Colonic mucosa (tissue), 4 donors: Measurements from ENCODE around the gene ATP1B1. TPM values are rescaled to one million over a fixed set of nuclear protein-coding genes. Genes with fewer than 3 reads are reported as not detected.

Experiments used
- DNase-seq: peaks from one replicate; pipeline ENCODE4 v3.0.0-alpha.2; 2020
- H3K27ac ChIP-seq: fragments of 200-600 bp; one replicate; pipeline ENCODE4 v1.8.0; 2021
- H3K27me3 ChIP-seq: fragments of 200-600 bp; one replicate; pipeline ENCODE4 v1.8.0; 2021
- H3K36me3 ChIP-seq: fragments of 200-600 bp; one replicate; pipeline ENCODE4 v1.8.0; 2021
- H3K4me1 ChIP-seq: fragments of 200-600 bp; one replicate; pipeline ENCODE4 v1.8.0; 2021; ENCODE audit warnings: mild to moderate bottlenecking
- H3K4me3 ChIP-seq: fragments of 200-600 bp; one replicate; pipeline ENCODE4 v1.8.0; 2021
- H3K9ac ChIP-seq, 2 donors: one replicate each; pipeline ENCODE4 v1.7.0; 2013; ENCODE audit warnings: control low read depth in 2 of 2, low read depth in 2 of 2, low read length in 2 of 2
- H3K9me3 ChIP-seq: fragments of 200-600 bp; one replicate; pipeline ENCODE4 v1.8.0; 2021
- CTCF ChIP-seq: fragments of 200-600 bp; IDR thresholded peaks from one replicate; pipeline ENCODE4 v1.8.0; 2022; ENCODE audit warnings: antibody characterized with exemption, mild to moderate bottlenecking
- intact Hi-C: fragments of 100-400 bp; cut with DNase I; formaldehyde crosslinking; loops from one replicate; pipeline ENCODE4 v1.14.1; 2022
- total RNA-seq, 2 donors: library from RNA; stranded (reverse); fragmentation: NEBNext Ultra II Directional in 1 of 2; extraction: Animal tissue kit (Norgen Biotek cat#: 25700) in 1 of 2; gene quantifications; one replicate each; pipeline ENCODE4 v1.2.1, GENCODE V29; 2021
- donor health status: healthy.
- donor health status: DM: no; HTN: no; CAD: no.
- donor health status: DM: no; HTN: no; CAD: no.

Gene ATP1B1
- total RNA-seq, 2 donors from 2014 or later: 378 to 678 TPM

- H3K4me3 ChIP-seq: no peak overlapping the region
- no peak for DNase-seq
- TF ChIP-seq CTCF: no peak
Observed at GRCh38 chr1:169064103-169064502, 42.4 kb upstream of the ATP1B1 start.

GRCh38 chr1:169070547-169070946 is 35.9 kb upstream of the ATP1B1 start:
- intact Hi-C loops: no loop called here
- H3K27ac ChIP-seq: no peak overlapping the region
- H3K27me3 ChIP-seq: no peaks in the 10 kb centered on the region
- H3K9me3 ChIP-seq: no peaks in the 10 kb centered on the region
- no peak overlapping the region for H3K4me3 ChIP-seq
- TF ChIP-seq CTCF: no peak
- no peak for DNase-seq
- H3K9ac ChIP-seq: no peak overlapping the region
- H3K36me3 ChIP-seq: no peaks in the 10 kb centered on the region
- no peaks in the 10 kb centered on the region for H3K4me1 ChIP-seq

More at GRCh38 chr1:169064103-169064502, 42.4 kb upstream of the ATP1B1 start:
- intact Hi-C loops: no loop called here
- H3K36me3 ChIP-seq: no peaks in the 10 kb centered on the region
- no peaks in the 10 kb centered on the region for H3K9me3 ChIP-seq
- H3K4me1 ChIP-seq: no peaks in the 10 kb centered on the region
- no peak overlapping the region for H3K9ac ChIP-seq
- no peaks in the 10 kb centered on the region for H3K27me3 ChIP-seq
- no peak overlapping the region for H3K27ac ChIP-seq

- Histone ChIP-seq H3K27me3 (no peaks in the 10 kb centered on the region), H3K27ac (no peak overlapping the region), H3K4me3 (no peak overlapping the region), H3K4me1 (no peaks in the 10 kb centered on the region), H3K9ac (no peak overlapping the region), H3K36me3 (no peaks in the 10 kb centered on the region), H3K9me3 (no peaks in the 10 kb centered on the region)
- DNase-seq: no peak
- intact Hi-C loops: no loop called here
- TF ChIP-seq CTCF: no peak
Observed at GRCh38 chr1:169070958-169071357, 35.5 kb upstream of the ATP1B1 start.

- H3K9ac ChIP-seq: no peak overlapping the region
- peak overlapping the region; percentile 87 for H3K27ac ChIP-seq
- no peak overlapping the region for H3K4me3 ChIP-seq
- intact Hi-C loops: no loop called here
- H3K36me3 ChIP-seq: no peaks in the 10 kb centered on the region
- H3K4me1 ChIP-seq: no peaks in the 10 kb centered on the region
- peak; percentile 78 for DNase-seq
- H3K27me3 ChIP-seq: no peaks in the 10 kb centered on the region
- H3K9me3 ChIP-seq: no peaks in the 10 kb centered on the region
- TF ChIP-seq CTCF: no peak
Observed at GRCh38 chr1:169072945-169073725, 33.4 kb upstream of the ATP1B1 start.

- Histone ChIP-seq H3K27ac (no peak overlapping the region), H3K9ac (no peak overlapping the region), H3K4me3 (no peak overlapping the region), H3K27me3 (no peaks in the 10 kb centered on the region), H3K4me1 (no peaks in the 10 kb centered on the region), H3K36me3 (no peaks in the 10 kb centered on the region), H3K9me3 (no peaks in the 10 kb centered on the region)
- no peak for DNase-seq
- intact Hi-C loops: no loop called here
- no peak for TF ChIP-seq CTCF
Observed at GRCh38 chr1:169078163-169078883, 28.2 kb upstream of the ATP1B1 start.
